IPS-15b (cell line): ENCODE results near the gene MSLN.
"Not testable (repeated sequence)": the region's sequence is repeated elsewhere in the genome, so short reads cannot be mapped to it uniquely, and the experiment has no call there.

Source experiments
- H3K27me3 ChIP-seq: one replicate; pipeline ENCODE4 v1.6.1; 2013; ENCODE audit warnings: low read length; ENCODE audit not compliant: control insufficient read depth, insufficient read depth
- H3K36me3 ChIP-seq: one replicate; pipeline ENCODE4 v1.6.1; 2013; ENCODE audit warnings: low read length; ENCODE audit not compliant: control insufficient read depth, insufficient read depth
- H3K4me1 ChIP-seq: one replicate; pipeline ENCODE4 v1.6.1; 2013; ENCODE audit warnings: mild to moderate bottlenecking, low read length; ENCODE audit not compliant: control insufficient read depth, insufficient read depth
- H3K4me3 ChIP-seq: one replicate; pipeline ENCODE4 v1.5.1; 2013; ENCODE audit warnings: low read depth, low read length
- H3K9ac ChIP-seq: one replicate; pipeline ENCODE4 v1.6.1; 2013; ENCODE audit warnings: low read depth, mild to moderate bottlenecking, low read length
- H3K9me3 ChIP-seq: one replicate; pipeline ENCODE4 v1.6.1; 2013; ENCODE audit warnings: mild to moderate bottlenecking, low read length; ENCODE audit not compliant: control insufficient read depth, insufficient read depth

MSLN gene

DNA sequence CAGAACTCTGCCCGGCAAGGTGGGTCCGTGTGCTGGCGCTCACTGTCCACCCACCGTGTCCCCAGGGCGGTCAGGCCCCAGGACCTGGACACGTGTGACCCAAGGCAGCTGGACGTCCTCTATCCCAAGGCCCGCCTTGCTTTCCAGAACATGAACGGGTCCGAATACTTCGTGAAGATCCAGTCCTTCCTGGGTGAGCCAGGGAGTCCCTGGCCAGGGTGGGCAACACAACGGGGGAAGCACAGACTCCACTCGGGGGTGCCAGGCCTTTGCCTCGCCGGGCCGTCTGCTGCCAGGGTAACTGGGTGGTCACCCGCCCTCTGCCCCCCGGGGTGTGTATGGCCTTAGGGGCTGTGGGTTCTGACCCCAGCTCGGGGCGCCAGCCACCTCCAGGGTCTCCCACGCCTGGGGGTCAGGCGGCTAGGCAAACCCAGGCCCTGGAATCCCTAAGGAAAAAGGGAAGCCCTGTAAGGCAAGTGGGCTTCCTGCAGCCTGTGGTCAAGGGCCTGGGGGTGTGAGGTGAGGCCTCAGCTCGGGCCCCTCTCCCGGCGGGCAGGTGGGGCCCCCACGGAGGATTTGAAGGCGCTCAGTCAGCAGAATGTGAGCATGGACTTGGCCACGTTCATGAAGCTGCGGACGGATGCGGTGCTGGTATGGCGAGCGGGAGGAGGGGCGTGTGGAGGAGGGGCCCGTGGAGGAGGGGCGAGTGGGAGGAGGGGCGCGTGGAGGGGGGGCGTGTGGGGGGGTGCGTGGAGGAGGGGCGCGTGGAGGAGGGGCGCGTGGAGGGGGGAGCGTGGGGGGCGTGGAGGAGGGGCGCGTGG lies 6.5 kb downstream of the MSLN start:
- Histone ChIP-seq H3K27me3 (no peaks in the 10 kb centered on the region), H3K9me3 (no peaks in the 10 kb centered on the region)

DNA sequence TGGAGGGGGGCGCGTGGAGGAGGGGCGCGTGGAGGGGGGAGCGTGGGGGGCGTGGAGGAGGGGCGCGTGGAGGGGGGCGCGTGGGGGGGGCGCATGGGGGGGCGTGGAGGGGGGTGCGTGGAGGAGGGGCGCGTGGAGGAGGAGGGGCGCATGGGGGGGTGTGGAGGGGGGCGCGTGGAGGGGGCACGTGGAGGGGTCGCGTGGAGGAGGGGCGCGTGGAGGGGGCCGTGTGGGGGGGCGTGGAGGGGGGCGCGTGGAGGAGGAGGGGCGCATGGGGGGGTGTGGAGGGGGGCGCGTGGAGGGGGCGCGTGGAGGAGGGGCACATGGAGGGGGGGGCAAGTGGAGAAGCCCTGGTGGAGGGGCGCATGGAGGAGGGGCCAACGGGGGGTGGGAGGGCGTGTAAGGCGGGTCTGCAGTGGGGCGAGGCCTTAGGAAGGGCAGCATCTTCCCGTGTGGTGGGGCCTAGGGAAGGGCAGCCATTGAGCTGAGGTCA lies 7.3 kb downstream of the MSLN start:
- H3K4me3 ChIP-seq: no peak overlapping the region
- H3K9ac ChIP-seq: no peak overlapping the region
- no peaks in the 10 kb centered on the region for H3K27me3 ChIP-seq
- no peaks in the 10 kb centered on the region for H3K4me1 ChIP-seq
- no peaks in the 10 kb centered on the region for H3K36me3 ChIP-seq
- H3K9me3 ChIP-seq: no peaks in the 10 kb centered on the region

More for the DNA sequence above, 6.5 kb downstream of the MSLN start:
- H3K4me3 ChIP-seq: no peak overlapping the region
- no peaks in the 10 kb centered on the region for H3K4me1 ChIP-seq
- H3K36me3 ChIP-seq: no peaks in the 10 kb centered on the region
- H3K9ac ChIP-seq: no peak overlapping the region

DNA sequence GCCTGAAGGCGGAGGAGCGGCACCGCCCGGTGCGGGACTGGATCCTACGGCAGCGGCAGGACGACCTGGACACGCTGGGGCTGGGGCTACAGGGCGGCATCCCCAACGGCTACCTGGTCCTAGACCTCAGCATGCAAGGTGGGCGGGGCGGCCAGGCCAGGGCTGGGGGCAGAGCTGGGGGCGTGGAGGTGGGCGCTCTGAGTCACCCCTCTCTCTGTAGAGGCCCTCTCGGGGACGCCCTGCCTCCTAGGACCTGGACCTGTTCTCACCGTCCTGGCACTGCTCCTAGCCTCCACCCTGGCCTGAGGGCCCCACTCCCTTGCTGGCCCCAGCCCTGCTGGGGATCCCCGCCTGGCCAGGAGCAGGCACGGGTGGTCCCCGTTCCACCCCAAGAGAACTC lies 7.9 kb downstream of the MSLN start:
- Histone ChIP-seq H3K9me3 (no peaks in the 10 kb centered on the region), H3K9ac (no peak overlapping the region), H3K36me3 (no peaks in the 10 kb centered on the region), H3K4me1 (no peaks in the 10 kb centered on the region), H3K4me3 (no peak overlapping the region), H3K27me3 (no peaks in the 10 kb centered on the region)

DNA sequence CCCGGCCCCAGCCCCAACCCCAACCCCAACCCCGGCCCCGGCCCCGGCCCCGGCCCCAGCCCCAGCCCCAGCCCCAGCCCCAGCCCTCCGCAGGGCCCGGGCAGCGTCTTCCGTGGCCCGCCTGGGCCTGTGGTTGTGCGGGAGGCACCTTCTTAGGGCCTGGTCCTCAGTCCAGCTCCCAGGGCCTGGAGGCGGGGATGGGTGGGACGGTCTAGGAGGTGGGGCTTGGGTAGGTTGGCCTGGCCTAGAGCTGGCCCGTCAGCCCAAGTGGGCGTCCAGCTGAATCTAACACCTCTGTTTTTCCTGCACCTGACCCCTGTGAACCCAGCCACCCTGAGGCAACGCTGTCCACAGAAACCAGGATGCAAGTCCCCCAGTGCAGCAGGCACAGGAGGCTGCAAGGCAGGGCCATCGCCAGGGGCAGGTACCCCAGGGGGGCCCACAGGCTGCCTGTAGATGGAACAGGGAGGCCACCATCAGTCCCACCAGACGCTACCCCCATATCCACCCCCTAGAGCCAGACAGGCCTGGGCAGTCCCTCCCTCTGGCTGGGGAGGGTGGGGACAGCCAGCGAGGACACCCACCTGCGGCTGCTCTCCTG lies 8.8 kb downstream of the MSLN start:
- Histone ChIP-seq H3K4me3 (no peak overlapping the region), H3K9me3 (no peaks in the 10 kb centered on the region), H3K36me3 (no peaks in the 10 kb centered on the region), H3K27me3 (no peaks in the 10 kb centered on the region), H3K4me1 (no peaks in the 10 kb centered on the region), H3K9ac (no peak overlapping the region)

DNA sequence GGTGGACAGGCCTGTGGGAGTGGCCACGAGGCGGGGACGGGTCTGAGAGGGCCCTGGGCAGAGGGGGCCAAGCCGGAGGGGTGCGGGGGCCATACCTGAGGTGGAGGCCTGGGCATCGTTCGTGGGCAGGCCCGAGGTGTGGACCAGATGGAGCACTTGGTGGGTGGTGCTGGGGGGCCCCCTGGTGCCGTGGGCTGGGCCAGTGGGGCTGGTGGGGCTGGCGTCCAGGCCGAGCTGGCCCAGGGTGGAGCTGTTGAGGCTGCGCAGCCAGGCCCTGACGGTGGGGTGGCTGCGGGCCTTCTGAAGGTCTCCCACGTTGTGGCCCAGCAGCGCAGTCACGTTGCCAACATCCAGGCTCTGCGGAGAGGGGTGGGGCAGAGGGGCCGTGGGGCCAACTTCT lies 9.4 kb downstream of the MSLN start:
- no peaks in the 10 kb centered on the region for H3K4me1 ChIP-seq
- H3K27me3 ChIP-seq: no peaks in the 10 kb centered on the region
- no peak overlapping the region for H3K4me3 ChIP-seq
- H3K36me3 ChIP-seq: no peaks in the 10 kb centered on the region
- no peaks in the 10 kb centered on the region for H3K9me3 ChIP-seq
- no peak overlapping the region for H3K9ac ChIP-seq

DNA sequence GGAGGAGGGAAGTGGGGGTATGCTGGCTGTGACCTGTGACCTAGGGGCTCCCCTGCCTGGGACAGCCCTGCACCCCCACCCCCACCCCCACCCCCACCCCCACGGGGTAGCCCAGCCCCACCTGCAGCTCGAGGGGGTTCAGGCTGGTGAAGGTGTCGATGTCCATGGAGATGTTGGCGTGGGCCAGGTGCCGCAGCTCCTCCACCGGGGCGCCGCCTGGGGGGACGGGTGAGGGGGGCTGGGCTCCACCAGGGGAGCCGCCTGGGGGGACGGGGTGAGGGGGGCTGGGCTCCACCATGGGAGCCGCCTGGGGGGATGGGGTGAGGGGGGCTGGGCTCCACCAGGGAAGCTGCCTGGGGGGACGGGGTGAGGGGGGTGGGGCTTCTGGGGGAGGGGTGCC lies 9.9 kb downstream of the MSLN start:
- no peaks in the 10 kb centered on the region for H3K4me1 ChIP-seq
- no peaks in the 10 kb centered on the region for H3K27me3 ChIP-seq
- H3K36me3 ChIP-seq: no peaks in the 10 kb centered on the region
- no peaks in the 10 kb centered on the region for H3K9me3 ChIP-seq
- H3K9ac ChIP-seq: no peak overlapping the region
- no peak overlapping the region for H3K4me3 ChIP-seq

DNA sequence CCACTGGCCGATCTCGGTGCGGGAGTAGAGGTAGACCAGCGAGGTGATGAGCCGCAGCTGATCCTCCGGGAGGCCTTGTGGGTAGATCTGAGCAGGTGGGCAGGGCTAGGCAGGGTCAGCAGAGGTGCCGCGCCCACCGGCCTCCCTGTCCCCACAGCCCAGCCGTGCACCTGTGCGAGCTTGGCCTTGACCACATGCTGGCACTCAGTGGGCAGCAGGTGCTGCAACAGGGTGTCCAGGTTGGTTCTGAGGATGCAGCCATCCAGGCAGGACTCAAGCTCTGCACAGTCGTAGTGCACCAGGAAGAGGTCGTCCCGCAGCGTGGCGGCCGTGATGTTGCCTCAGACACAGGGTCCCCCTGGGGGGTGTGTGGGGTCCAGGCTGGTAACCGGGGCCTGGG lies 12.4 kb downstream of the MSLN start:
- H3K27me3 ChIP-seq: no peaks in the 10 kb centered on the region

DNA sequence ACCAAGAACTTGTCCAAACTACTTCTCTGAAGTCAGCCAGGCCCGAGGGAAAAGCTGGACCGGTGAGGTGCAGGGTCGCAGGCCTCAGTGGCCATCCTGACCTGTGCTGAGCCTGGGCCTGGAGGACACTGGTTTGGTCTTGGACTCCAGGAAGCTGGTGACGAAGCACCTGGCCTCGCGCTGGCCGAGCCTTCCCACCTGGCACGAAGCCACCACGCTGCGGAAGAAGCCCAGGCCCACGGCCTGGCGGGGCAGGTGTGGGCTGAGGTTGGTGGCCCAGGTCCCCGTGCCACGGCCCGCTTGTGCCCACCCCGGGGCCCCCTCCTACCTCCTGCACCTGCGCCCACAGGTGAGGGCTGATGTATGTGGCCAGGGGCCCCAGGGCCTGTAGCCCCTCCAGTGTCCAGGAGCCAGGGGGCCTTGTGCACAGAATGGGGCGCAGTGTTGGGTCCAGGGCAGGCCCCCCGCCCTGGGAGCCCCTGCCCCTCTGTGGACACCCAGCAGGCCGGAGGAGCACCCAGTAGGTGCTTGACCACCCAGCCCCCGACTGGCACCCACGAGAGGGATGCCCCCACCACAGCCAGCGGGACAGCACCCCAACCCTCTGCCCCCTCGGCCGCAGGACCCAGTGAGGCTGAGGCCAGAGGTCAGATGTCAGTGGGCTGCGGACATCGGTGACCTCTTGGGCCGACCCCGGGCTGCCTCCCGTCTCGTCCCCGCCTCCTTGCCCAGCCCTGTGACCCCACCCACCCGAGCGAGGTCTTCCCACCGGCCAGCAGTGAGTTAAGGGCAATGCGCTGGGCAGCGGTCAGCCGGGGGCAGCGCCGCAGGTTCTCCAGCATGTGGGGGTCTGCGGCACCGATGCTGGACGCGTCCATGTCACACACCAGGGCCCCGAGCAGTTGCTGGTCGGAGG lies 13.8 kb downstream of the MSLN start:
- H3K27me3 ChIP-seq: peaks cover 2% of the 10 kb centered on the region
- no peak overlapping the region for H3K4me3 ChIP-seq
- H3K4me1 ChIP-seq: no peaks in the 10 kb centered on the region
- no peaks in the 10 kb centered on the region for H3K9me3 ChIP-seq
- no peak overlapping the region for H3K9ac ChIP-seq
- H3K36me3 ChIP-seq: no peaks in the 10 kb centered on the region

More for the DNA sequence above, 12.4 kb downstream of the MSLN start:
- Histone ChIP-seq H3K4me3 (no peak overlapping the region), H3K4me1 (no peaks in the 10 kb centered on the region), H3K9me3 (no peaks in the 10 kb centered on the region), H3K36me3 (no peaks in the 10 kb centered on the region), H3K9ac (no peak overlapping the region)

DNA sequence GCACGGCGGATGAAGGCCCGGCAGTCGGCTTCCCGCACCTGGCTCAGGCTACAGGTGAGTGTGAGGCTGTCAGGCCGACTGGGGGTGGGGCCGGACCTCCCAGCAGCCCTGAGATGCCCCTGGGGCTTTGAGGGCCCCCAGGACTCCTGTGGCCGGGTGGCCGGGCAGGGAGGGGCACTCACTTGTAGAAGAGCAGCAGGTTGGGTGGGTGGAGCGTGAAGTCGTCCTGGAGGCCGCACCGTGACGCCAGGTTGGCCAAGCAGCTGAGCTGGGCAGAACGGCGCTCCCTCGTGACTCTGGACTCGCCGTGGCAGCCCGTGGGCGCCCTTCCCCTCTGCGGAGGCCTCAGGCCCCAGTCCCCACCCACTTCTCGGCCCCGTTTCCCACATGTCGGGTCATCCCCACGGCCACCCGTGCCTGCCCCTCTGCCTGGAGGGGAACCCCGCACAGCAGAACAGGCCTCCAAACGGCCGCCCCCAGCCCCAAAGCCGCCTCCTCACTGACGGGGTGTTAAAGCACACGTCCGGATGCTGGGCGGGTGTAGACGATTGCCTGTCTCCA lies 14.8 kb downstream of the MSLN start:
- Histone ChIP-seq H3K9ac (no peak overlapping the region), H3K4me1 (no peaks in the 10 kb centered on the region), H3K9me3 (no peaks in the 10 kb centered on the region), H3K4me3 (no peak overlapping the region), H3K27me3 (peaks cover 2% of the 10 kb centered on the region), H3K36me3 (no peaks in the 10 kb centered on the region)

DNA sequence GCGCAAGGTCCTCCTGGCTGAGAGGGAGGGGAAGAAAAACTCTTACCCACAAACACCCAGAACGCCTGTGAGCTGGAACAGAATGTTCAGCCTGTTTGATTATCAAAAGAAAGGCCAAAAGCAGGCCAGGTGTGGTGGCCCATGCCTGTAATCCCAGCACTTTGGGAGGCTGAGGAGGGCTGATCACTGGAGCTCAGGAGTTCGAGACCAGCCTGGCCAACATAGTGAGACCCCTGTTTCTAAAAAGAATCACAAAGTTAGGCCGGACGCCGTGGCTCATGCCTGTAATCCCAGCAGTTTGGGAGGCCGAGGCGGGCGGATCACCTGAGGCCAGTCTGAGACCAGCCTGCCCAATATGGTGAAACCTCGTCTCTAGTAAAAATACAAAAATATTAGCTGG lies 15.8 kb downstream of the MSLN start:
- not testable (repeated sequence) for H3K27me3 ChIP-seq, H3K4me1 ChIP-seq, H3K4me3 ChIP-seq, H3K9ac ChIP-seq, H3K36me3 ChIP-seq, H3K9me3 ChIP-seq

DNA sequence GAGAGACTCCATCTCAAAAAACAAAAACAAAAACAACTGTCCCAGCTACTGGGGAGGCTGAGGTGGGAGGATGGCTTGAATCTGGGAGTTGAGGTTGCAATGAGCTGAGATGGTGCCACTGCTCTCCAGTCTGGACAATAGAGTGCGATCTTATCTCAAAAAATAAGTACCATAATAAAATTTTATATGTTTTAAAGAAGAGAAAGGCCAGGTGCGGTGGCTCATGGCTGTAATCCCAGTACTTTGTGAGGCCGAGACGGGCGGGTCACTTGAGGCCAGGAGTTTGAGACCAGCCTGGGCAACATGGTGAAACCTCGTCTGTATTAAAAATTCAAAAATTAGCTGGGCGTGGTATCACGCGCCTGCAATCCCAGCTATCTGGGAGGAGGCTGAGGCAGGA lies 16.3 kb downstream of the MSLN start:
- Histone ChIP-seq H3K9ac (no peak overlapping the region), H3K27me3 (peaks cover 2% of the 10 kb centered on the region), H3K36me3 (no peaks in the 10 kb centered on the region), H3K4me1 (no peaks in the 10 kb centered on the region), H3K9me3 (no peaks in the 10 kb centered on the region), H3K4me3 (no peak overlapping the region)
